HepG2 (cell line): ENCODE results near the gene PTGR1. TPM values are rescaled to one million over a fixed set of nuclear protein-coding genes. Genes with fewer than 3 reads are reported as not detected.

Experiments
- HOXA9 ChIP-seq: sonication (generic); formaldehyde crosslinking; IDR thresholded peaks from 2 replicates; pipeline ENCODE4 v1.8.1; 2022; ENCODE audit warnings: missing genetic modification reagents, mild to moderate bottlenecking, moderate library complexity, borderline replicate concordance
- MXI1 ChIP-seq: IDR thresholded peaks from 3 replicates; pipeline ENCODE4 v1.6.1; 2012; ENCODE audit warnings: low read depth, low read length, inconsistent platforms, borderline replicate concordance
- NR1H2 ChIP-seq: sonication (generic); formaldehyde crosslinking; IDR thresholded peaks from 2 replicates; pipeline ENCODE4 v1.8.1; 2022; ENCODE audit warnings: low read depth, missing genetic modification reagents, borderline replicate concordance
- NR2F6 ChIP-seq, 2 experiments: IDR thresholded peaks; 2 replicates each; pipeline ENCODE4 v1.6.1; 2016; ENCODE audit warnings: antibody characterized with exemption in 1 of 2, mild to moderate bottlenecking in 1 of 2
- SP140L ChIP-seq: sonication (generic); formaldehyde crosslinking; IDR thresholded peaks from 2 replicates; pipeline ENCODE4 v1.4.0; 2020; ENCODE audit warnings: missing genetic modification reagents, borderline replicate concordance
- ZBTB8A ChIP-seq: sonication (generic); formaldehyde crosslinking; IDR thresholded peaks from 2 replicates; pipeline ENCODE4 v1.4.0; 2020; ENCODE audit warnings: mild to moderate bottlenecking, low read depth, missing genetic modification reagents, borderline replicate concordance
- ZNF142 ChIP-seq: sonication (generic); formaldehyde crosslinking; IDR thresholded peaks from 2 replicates; pipeline ENCODE4 v1.4.0; 2020; ENCODE audit warnings: missing genetic modification reagents
- ZNF207 ChIP-seq: fragments of 450-650 bp; IDR thresholded peaks from 2 replicates; pipeline ENCODE4 v1.6.1; 2016; ENCODE audit warnings: antibody characterized with exemption, borderline replicate concordance
- ZNF232 ChIP-seq: sonication (generic); formaldehyde crosslinking; IDR thresholded peaks from 2 replicates; pipeline ENCODE4 v1.4.0; 2020; ENCODE audit warnings: missing genetic modification reagents, borderline replicate concordance
- ZNF30 ChIP-seq: sonication (generic); formaldehyde crosslinking; IDR thresholded peaks from 2 replicates; pipeline ENCODE4 v1.5.0; 2020; ENCODE audit warnings: mild to moderate bottlenecking, missing genetic modification reagents
- ZNF329 ChIP-seq: sonication (generic); formaldehyde crosslinking; IDR thresholded peaks from 2 replicates; pipeline ENCODE4 v1.9.0; 2021; ENCODE audit warnings: low read depth, mild to moderate bottlenecking, missing genetic modification reagents
- ZNF609 ChIP-seq: sonication (generic); formaldehyde crosslinking; IDR thresholded peaks from 2 replicates; pipeline ENCODE4 v1.4.0; 2020; ENCODE audit warnings: mild to moderate bottlenecking, missing genetic modification reagents, borderline replicate concordance
- ZNF780A ChIP-seq: sonication (generic); formaldehyde crosslinking; IDR thresholded peaks from 2 replicates; pipeline ENCODE4 v1.8.0; 2022; ENCODE audit warnings: mild to moderate bottlenecking, missing genetic modification reagents, moderate library complexity
- ZNF782 ChIP-seq: sonication (generic); formaldehyde crosslinking; IDR thresholded peaks from 2 replicates; pipeline ENCODE4 v1.4.0; 2020; ENCODE audit warnings: missing genetic modification reagents, mild to moderate bottlenecking, borderline replicate concordance
- ZSCAN25 ChIP-seq: sonication (generic); formaldehyde crosslinking; IDR thresholded peaks from 2 replicates; pipeline ENCODE4 v1.8.0; 2022; ENCODE audit warnings: mild to moderate bottlenecking, missing genetic modification reagents
- polyA plus RNA-seq, 8 experiments: library from polyadenylated mRNA; depleted of rRNA in 3 of 8; stranded (reverse) in 7 of 8; unstranded in 1 of 8; fragments of >200 nt; fragmentation: Illumina TruSeq in 4 of 8; extraction: Trizol in 4 of 8; gene quantifications; 2 replicates each; pipeline versions ENCODE4 v1.2.1 to v1.2.3, GENCODE V29; 2011 to 2016; ENCODE audit warnings: low read depth in 4 of 8, missing spikeins in 1 of 8, mixed read lengths in 1 of 8; ENCODE audit not compliant: insufficient read depth in 1 of 8
- total RNA-seq, 5 experiments: library from RNA; depleted of rRNA; stranded (reverse); fragments of >200 nt; fragmentation: Illumina TruSeq; extraction: Trizol; gene quantifications; 2 replicates each; pipeline ENCODE4 v1.2.3, GENCODE V29; 2016; ENCODE audit warnings: low read depth in 1 of 5
- TF ChIP-seq, protein P1 (sequence below): sonication (generic); formaldehyde crosslinking; IDR thresholded peaks from 2 replicates; pipeline ENCODE4 v1.4.0; 2020; ENCODE audit warnings: missing genetic modification reagents

Gene PTGR1
- total and polyA plus RNA-seq, 2 of the 13 experiments (the other 11 are each of a cell fraction or from before 2014, with no cell fraction given) = 6.0 to 15.8 TPM

DNA sequence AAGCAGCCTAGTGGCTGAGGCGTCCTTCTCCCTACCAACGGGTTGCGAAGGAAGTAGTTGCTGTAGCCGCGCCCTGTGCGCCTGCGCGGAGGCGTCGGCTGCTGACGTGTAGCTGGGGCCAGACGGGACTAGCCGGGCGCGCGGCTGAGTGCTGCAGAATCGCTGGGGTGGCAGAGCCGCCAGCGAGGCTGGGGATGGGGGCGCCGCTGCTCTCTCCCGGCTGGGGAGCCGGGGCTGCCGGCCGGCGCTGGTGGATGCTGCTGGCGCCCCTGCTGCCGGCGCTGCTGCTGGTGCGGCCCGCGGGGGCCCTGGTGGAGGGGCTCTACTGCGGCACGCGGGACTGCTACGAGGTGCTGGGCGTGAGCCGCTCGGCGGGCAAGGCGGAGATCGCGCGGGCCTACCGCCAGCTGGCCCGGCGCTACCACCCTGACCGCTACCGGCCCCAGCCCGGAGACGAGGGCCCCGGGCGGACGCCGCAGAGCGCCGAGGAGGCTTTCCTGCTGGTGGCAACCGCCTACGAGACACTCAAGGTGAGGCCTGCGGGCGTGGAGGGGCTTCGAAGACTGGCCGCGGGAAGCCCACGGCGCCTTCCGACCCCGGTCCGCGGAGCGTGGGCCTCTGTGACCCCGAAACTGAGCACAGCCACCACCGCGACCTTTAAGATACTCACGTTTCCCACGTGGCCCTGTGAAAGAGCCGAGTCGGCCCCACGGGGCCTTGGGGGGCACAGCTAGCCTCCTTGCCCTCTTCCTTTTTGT lies 31.9 kb upstream of the PTGR1 start, which contains the start of gene DNAJC25 (continued):
- no peak for TF ChIP-seq ZNF609 (CRISPR knock-in tag)
- peak; percentile 93; the same call in 2 of the 3 replicates for TF ChIP-seq MXI1
- no peak for TF ChIP-seq NR1H2 (CRISPR knock-in tag)
- TF ChIP-seq ZNF780A (CRISPR knock-in tag) = no peak
- TF ChIP-seq ZNF232 (CRISPR knock-in tag) = no peak
- no peak for TF ChIP-seq ZNF30
- no peak for TF ChIP-seq SP140L (CRISPR knock-in tag)
- TF ChIP-seq HOXA9 (CRISPR knock-in tag) = no peak
- TF ChIP-seq, protein P1, sequence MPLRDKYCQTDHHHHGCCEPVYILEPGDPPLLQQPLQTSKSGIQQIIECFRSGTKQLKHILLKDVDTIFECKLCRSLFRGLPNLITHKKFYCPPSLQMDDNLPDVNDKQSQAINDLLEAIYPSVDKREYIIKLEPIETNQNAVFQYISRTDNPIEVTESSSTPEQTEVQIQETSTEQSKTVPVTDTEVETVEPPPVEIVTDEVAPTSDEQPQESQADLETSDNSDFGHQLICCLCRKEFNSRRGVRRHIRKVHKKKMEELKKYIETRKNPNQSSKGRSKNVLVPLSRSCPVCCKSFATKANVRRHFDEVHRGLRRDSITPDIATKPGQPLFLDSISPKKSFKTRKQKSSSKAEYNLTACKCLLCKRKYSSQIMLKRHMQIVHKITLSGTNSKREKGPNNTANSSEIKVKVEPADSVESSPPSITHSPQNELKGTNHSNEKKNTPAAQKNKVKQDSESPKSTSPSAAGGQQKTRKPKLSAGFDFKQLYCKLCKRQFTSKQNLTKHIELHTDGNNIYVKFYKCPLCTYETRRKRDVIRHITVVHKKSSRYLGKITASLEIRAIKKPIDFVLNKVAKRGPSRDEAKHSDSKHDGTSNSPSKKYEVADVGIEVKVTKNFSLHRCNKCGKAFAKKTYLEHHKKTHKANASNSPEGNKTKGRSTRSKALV = peak; percentile 12; the same call in 1 of the 2 replicates
- peak; percentile 74; the same call in 1 of the 2 replicates for TF ChIP-seq ZNF329 (CRISPR knock-in tag)
- TF ChIP-seq ZBTB8A = no peak
- peak; percentile 75; the same call in 1 of the 2 replicates for TF ChIP-seq ZNF782 (CRISPR knock-in tag)
- peak; percentile 23; the same call in 1 of the 2 replicates for TF ChIP-seq ZSCAN25 (CRISPR knock-in tag)
- TF ChIP-seq NR2F6 (IDR thresholded peaks at IDR 0.05) = no peak
- TF ChIP-seq NR2F6 (CRISPR knock-in tag; IDR thresholded peaks at IDR 0.05) = 0 out of 2 replicates have a peak, but pooled peaks have one; percentile 2
- no peak; the same call in 1 of the 2 replicates for TF ChIP-seq ZNF142 (CRISPR knock-in tag)
- no peak for TF ChIP-seq ZNF207
